ENCODE measurements around the gene APLP2. TPM values are rescaled to one million over a fixed set of nuclear protein-coding genes. Genes with fewer than 3 reads are reported as not detected.

Gene APLP2
- total and polyA plus RNA-seq, 9 donors = 198 to 466 (median 251) TPM

GRCh38 chr11:130052567-130052966, 17.1 kb upstream of the APLP2 start:
- no peak overlapping the region for H3K27ac ChIP-seq
- no peak overlapping the region for H3K4me3 ChIP-seq
- 43 to 50% (median 46%) methylated on average over 3 of the region's 3 CpGs for WGBS, 3 donors
- DNase-seq = no peak
- no peaks in the 10 kb centered on the region for H3K36me3 ChIP-seq
- no peaks in the 10 kb centered on the region for H3K27me3 ChIP-seq
- intact Hi-C loops (cut with DNase I) = no loop called here
- no peaks in the 10 kb centered on the region for H3K9me3 ChIP-seq
- no peaks in the 10 kb centered on the region for H3K4me1 ChIP-seq (ENCODE audit: insufficient read depth)
- TF ChIP-seq CTCF (IDR thresholded peaks at IDR 0.05) (no peak), EP300 (IDR thresholded peaks at IDR 0.05) (no peak), POLR2A (IDR thresholded peaks at IDR 0.05) (no peak)

DNA sequence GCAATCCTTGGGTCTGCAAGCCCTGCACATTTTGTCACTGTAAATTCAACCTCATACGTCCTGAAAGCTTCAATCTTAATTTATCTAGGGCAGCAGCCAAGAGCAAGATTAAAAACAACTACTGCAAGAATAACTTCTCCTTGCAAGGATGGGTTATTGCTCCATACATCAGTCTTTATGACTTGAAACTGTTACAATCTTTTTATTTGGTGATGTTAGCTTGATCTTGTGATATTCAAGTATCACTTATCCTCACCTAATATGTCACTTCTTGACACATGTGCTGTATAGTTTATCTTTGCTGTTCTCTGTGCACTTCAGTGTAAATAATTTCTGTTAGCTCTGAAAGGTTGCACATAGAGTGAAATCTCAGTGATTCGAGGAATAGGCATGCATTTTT, 14.7 kb upstream of the APLP2 start:
- no peaks in the 10 kb centered on the region for H3K27me3 ChIP-seq
- intact Hi-C loops (cut with DNase I) = no loop called here
- H3K27ac ChIP-seq = no peak overlapping the region
- H3K4me1 ChIP-seq (ENCODE audit: insufficient read depth) = no peaks in the 10 kb centered on the region
- H3K4me3 ChIP-seq = no peak overlapping the region
- no peaks in the 10 kb centered on the region for H3K36me3 ChIP-seq
- TF ChIP-seq CTCF (IDR thresholded peaks at IDR 0.05) (no peak), POLR2A (IDR thresholded peaks at IDR 0.05) (no peak), EP300 (IDR thresholded peaks at IDR 0.05) (no peak)
- no peak for DNase-seq
- H3K9me3 ChIP-seq = no peaks in the 10 kb centered on the region
- WGBS, 3 donors = 50 to 51% (median 50%) methylated on average over 2 of the region's 2 CpGs

GRCh38 chr11:130055617-130056016, 14.1 kb upstream of the APLP2 start:
- no peak for DNase-seq
- intact Hi-C loops (cut with DNase I) = no loop called here
- Histone ChIP-seq H3K9me3 (no peaks in the 10 kb centered on the region), H3K27me3 (no peaks in the 10 kb centered on the region), H3K36me3 (no peaks in the 10 kb centered on the region), H3K4me3 (no peak overlapping the region), H3K4me1 (ENCODE audit: insufficient read depth) (no peaks in the 10 kb centered on the region), H3K27ac (no peak overlapping the region)
- WGBS, 3 donors = 37 to 50% (median 38%) methylated on average over 5 of the region's 5 CpGs
- TF ChIP-seq POLR2A (IDR thresholded peaks at IDR 0.05) (no peak), CTCF (IDR thresholded peaks at IDR 0.05) (no peak), EP300 (IDR thresholded peaks at IDR 0.05) (no peak)

DNA sequence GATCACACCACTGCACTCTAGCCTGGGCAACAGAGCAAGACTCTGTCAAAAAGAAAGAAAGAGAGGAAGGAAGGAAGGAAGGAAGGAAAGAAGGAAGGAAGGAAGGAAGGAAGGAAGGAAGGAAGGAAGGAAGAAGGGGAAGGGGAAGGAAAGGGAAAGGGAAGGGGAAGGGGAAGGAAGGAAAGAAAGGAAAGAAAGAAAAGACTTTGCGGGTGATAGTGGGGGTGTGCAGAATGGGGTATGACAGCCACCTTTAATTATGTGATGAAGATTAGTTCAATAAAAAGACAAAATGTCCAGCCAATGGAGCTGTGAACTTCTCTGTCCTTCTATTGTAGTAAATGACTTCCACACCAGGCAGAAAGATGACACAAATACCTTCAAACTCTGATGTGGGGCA, 8.7 kb upstream of the APLP2 start:
- H3K27ac ChIP-seq = no peak overlapping the region
- no peaks in the 10 kb centered on the region for H3K9me3 ChIP-seq
- no peaks in the 10 kb centered on the region for H3K4me1 ChIP-seq (ENCODE audit: insufficient read depth)
- H3K27me3 ChIP-seq = no peaks in the 10 kb centered on the region
- H3K4me3 ChIP-seq = no peak overlapping the region
- intact Hi-C loops (cut with DNase I) = loop anchor here in 2 of 4 donors (10.0 kb wide), 2 partner anchors 46 to 64 kb away; no protein-coding TSS in a partner anchor
- 80 to 97% (median 91%) methylated on average over 1 of the region's 1 CpG for WGBS, 3 donors
- no peak for DNase-seq
- no peak for TF ChIP-seq EP300 (IDR thresholded peaks at IDR 0.05)
- TF ChIP-seq POLR2A (IDR thresholded peaks at IDR 0.05) = no peak
- TF ChIP-seq CTCF (IDR thresholded peaks at IDR 0.05) = no peak
- H3K36me3 ChIP-seq = no peaks in the 10 kb centered on the region
